Prostate gland (tissue), 2 donors: ENCODE measurements around the gene PLBD2. TPM values are rescaled to one million over a fixed set of nuclear protein-coding genes. Genes with fewer than 3 reads are reported as not detected.

Experiments used
- DNase-seq: peaks from one replicate; pipeline ENCODE4 v3.0.0-alpha.2; 2019; ENCODE audit warnings: low spot score
- H3K27ac ChIP-seq, 2 donors: fragments of 200-600 bp; sonication (generic); 2 replicates each; pipeline ENCODE4 v1.5.1; 2017 to 2019
- H3K27me3 ChIP-seq: fragments of 200-600 bp; sonication (generic); replicated peaks from 2 replicates; pipeline ENCODE4 v1.5.1; 2019; ENCODE audit not compliant: insufficient read depth
- H3K36me3 ChIP-seq, 2 donors: fragments of 200-600 bp; sonication (generic); 1 replicate in 1 of 2; 2 replicates in 1 of 2; pipeline versions ENCODE4 v1.5.1 to v1.8.1; 2017 to 2019
- H3K4me1 ChIP-seq: fragments of 200-600 bp; sonication (generic); replicated peaks from 2 replicates; pipeline ENCODE4 v1.5.1; 2019
- H3K4me3 ChIP-seq, 2 donors: fragments of 200-600 bp; sonication (generic); 2 replicates each; pipeline ENCODE4 v1.5.1; 2017 to 2019
- H3K9me3 ChIP-seq: fragments of 200-600 bp; sonication (generic); 2 replicates; pipeline ENCODE4 v1.5.1; 2017
- POLR2A ChIP-seq: fragments of 450-650 bp; IDR thresholded peaks from one replicate; pipeline ENCODE4 v1.6.1; 2016; ENCODE audit warnings: antibody characterized with exemption, mild to moderate bottlenecking
- POLR2AphosphoS5 ChIP-seq: sonication (generic); formaldehyde crosslinking; IDR thresholded peaks from one replicate; pipeline ENCODE4 v1.6.1; 2017; ENCODE audit warnings: antibody characterized with exemption
- WGBS: methylation state at CpG from one replicate; pipeline ENCODE4 v1.1.5; 2018; 5-methylcytosine and 5-hydroxymethylcytosine counted together
- intact Hi-C: fragments of 100-400 bp; cut with DNase I; formaldehyde crosslinking; loops from one replicate; pipeline ENCODE4 v1.14.2; 2022
- total RNA-seq, 2 donors: library from RNA; depleted of rRNA; stranded (reverse); fragments of >200 nt; gene quantifications; one replicate each; pipeline ENCODE4 v1.1.0, GENCODE V29; 2016
- TF ChIP-seq, protein P1 (sequence below), 4 experiments: fragments of 200-600 bp in 2 of 4; fragments of 450-650 bp in 2 of 4; sonication (generic) in 2 of 4; IDR thresholded peaks; 1 replicate in 3 of 4; 2 replicates in 1 of 4; pipeline ENCODE4 v1.5.1; 2016 to 2019; ENCODE audit warnings: antibody characterized with exemption in 4 of 4, mild to moderate bottlenecking in 2 of 4, moderate library complexity in 2 of 4

The PLBD2 gene
- total RNA-seq, 2 donors from 2014 or later: 48.2 to 114 TPM

DNA sequence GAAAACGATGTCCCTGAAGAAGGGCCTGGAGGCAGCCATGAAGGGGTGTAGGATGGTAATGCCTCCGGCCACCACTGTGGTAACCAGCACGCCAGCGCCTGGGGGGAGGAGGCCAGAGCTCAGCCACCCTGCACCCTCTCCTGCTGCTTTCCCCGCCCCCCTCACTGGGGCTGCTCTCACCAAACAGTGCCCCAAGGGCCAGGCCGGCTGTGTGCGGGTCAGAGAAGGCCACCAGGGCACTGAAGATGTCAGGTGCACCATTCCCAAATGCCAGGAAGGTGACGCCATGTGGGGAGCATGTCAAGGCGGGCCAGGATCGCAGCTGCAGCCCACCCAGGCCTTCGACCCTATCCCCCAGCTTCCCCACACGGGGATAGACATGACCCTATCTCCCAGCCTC, 38.0 kb upstream of the PLBD2 start:
- 94% methylated on average over 12 of the region's 12 CpGs for WGBS
- H3K27me3 ChIP-seq: no peaks in the 10 kb centered on the region
- H3K4me3 ChIP-seq: no peak overlapping the region
- TF ChIP-seq, protein P1, sequence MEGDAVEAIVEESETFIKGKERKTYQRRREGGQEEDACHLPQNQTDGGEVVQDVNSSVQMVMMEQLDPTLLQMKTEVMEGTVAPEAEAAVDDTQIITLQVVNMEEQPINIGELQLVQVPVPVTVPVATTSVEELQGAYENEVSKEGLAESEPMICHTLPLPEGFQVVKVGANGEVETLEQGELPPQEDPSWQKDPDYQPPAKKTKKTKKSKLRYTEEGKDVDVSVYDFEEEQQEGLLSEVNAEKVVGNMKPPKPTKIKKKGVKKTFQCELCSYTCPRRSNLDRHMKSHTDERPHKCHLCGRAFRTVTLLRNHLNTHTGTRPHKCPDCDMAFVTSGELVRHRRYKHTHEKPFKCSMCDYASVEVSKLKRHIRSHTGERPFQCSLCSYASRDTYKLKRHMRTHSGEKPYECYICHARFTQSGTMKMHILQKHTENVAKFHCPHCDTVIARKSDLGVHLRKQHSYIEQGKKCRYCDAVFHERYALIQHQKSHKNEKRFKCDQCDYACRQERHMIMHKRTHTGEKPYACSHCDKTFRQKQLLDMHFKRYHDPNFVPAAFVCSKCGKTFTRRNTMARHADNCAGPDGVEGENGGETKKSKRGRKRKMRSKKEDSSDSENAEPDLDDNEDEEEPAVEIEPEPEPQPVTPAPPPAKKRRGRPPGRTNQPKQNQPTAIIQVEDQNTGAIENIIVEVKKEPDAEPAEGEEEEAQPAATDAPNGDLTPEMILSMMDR (IDR thresholded peaks at IDR 0.05): no peak
- no peak for TF ChIP-seq POLR2A
- TF ChIP-seq POLR2AphosphoS5: no peak
- no peaks in the 10 kb centered on the region for H3K9me3 ChIP-seq
- intact Hi-C loops: no loop called here
- H3K27ac ChIP-seq: no peak overlapping the region
- H3K36me3 ChIP-seq: peaks cover 0 to 8% of the 10 kb centered on the region in 2 donors
- no peaks in the 10 kb centered on the region for H3K4me1 ChIP-seq
- DNase-seq: no peak

DNA sequence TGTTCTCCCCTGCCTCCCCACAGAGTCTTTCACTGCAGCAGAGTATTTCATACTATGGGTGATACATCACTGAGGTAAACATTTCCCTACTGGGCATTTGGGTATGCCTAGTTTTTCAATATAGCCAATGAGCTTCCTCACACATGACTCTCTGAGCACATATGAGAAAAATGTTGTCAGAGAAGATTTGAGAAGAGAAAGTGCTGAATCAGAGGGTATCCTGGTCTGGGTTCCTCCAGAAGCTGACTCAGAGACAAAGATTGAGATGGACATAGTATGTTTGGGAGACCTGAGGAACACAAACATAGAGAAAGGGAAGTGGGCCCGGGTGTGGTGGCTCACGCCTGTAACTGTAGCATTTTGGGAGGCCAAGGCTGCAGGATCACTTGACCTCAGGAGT, 36.0 kb upstream of the PLBD2 start:
- Histone ChIP-seq H3K9me3 (no peaks in the 10 kb centered on the region), H3K27me3 (no peaks in the 10 kb centered on the region), H3K36me3 (peaks cover 0 to 8% of the 10 kb centered on the region in 2 donors), H3K27ac (no peak overlapping the region), H3K4me1 (no peaks in the 10 kb centered on the region), H3K4me3 (no peak overlapping the region)
- WGBS: 94% methylated on average over 2 of the region's 2 CpGs
- TF ChIP-seq, protein P1 (IDR thresholded peaks at IDR 0.05): no peak
- no peak for TF ChIP-seq POLR2AphosphoS5
- TF ChIP-seq POLR2A: no peak
- DNase-seq: no peak
- intact Hi-C loops: no loop called here

DNA sequence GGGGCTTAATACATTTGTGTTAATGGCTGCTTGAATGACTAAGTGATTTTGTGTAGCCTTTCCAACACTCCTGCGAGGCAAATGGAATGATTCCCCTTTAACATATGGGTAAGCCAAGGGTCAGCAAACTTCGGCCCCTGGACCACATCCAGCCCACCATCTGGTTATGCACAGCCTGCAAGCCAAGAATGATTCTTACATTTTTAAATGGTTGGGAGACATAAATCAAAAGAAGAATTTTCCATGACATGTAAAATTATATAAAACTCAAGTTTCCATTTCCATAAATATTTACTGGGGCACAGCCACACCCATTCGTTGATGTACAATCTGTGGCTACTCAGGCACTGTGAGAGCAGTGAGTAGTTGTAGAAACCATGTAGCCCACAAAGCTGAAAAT, 32.5 kb upstream of the PLBD2 start:
- DNase-seq: no peak
- WGBS: 57% methylated on average over 3 of the region's 3 CpGs
- Histone ChIP-seq H3K4me1 (no peaks in the 10 kb centered on the region), H3K27ac (no peak overlapping the region), H3K27me3 (no peaks in the 10 kb centered on the region), H3K4me3 (no peak overlapping the region), H3K36me3 (no peaks in the 10 kb centered on the region), H3K9me3 (no peaks in the 10 kb centered on the region)
- intact Hi-C loops: no loop called here
- TF ChIP-seq POLR2A (no peak), POLR2AphosphoS5 (no peak)
- TF ChIP-seq, protein P1 (IDR thresholded peaks at IDR 0.05): no peak

DNA sequence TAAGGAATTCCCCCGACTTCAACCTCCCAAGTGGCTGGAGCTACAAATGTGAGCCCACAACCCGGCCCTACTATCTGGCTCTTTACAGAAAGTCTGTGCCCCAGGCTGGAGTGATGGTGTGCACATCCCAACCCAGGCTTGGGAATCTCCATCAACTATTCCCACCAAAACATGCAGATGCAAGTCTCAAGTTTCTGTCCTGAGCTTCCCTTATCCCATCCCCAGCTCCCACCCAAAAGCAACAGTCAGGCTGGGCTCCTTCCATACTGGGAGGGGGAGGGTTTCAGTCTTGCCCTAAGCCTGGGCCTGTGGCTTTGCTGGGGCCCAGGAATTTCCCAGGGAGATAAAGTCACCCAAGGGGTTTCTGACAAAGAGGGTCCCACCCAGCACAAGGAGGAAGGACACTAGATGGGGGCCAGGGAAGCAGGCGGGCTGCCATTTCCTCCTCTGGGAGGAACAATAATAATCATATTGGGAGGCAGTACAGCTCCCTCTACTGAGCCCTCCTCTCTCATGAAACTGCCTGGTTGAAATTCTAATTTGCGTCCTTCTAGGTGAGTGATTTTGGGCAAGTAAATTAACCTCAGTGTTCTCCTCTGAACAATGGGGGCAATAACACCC, 31.5 kb upstream of the PLBD2 start:
- intact Hi-C loops: no loop called here

More for the DNA sequence above, 31.5 kb upstream of the PLBD2 start:
- no peaks in the 10 kb centered on the region for H3K9me3 ChIP-seq
- WGBS: 80% methylated on average over 4 of the region's 4 CpGs
- DNase-seq: no peak
- no peak overlapping the region for H3K27ac ChIP-seq
- no peaks in the 10 kb centered on the region for H3K4me1 ChIP-seq
- no peaks in the 10 kb centered on the region for H3K27me3 ChIP-seq
- no peaks in the 10 kb centered on the region for H3K36me3 ChIP-seq
- TF ChIP-seq POLR2A (no peak), POLR2AphosphoS5 (no peak)
- TF ChIP-seq, protein P1 (IDR thresholded peaks at IDR 0.05): no peak
- H3K4me3 ChIP-seq: no peak overlapping the region
